Measurements from ENCODE around the gene DLG5.
A peak's percentile ranks its signal among the peaks of the same experiment; 100 is the strongest.

The DLG5 gene

GRCh38 chr10:77864151-77864851 lies 62.3 kb downstream of the DLG5 start:
- no peak overlapping the region for H3K27ac ChIP-seq
- TF ChIP-seq, protein P1, sequence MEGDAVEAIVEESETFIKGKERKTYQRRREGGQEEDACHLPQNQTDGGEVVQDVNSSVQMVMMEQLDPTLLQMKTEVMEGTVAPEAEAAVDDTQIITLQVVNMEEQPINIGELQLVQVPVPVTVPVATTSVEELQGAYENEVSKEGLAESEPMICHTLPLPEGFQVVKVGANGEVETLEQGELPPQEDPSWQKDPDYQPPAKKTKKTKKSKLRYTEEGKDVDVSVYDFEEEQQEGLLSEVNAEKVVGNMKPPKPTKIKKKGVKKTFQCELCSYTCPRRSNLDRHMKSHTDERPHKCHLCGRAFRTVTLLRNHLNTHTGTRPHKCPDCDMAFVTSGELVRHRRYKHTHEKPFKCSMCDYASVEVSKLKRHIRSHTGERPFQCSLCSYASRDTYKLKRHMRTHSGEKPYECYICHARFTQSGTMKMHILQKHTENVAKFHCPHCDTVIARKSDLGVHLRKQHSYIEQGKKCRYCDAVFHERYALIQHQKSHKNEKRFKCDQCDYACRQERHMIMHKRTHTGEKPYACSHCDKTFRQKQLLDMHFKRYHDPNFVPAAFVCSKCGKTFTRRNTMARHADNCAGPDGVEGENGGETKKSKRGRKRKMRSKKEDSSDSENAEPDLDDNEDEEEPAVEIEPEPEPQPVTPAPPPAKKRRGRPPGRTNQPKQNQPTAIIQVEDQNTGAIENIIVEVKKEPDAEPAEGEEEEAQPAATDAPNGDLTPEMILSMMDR (conservative IDR thresholded peaks at IDR 0.05): no peak
- TF ChIP-seq ZFX (IDR thresholded peaks at IDR 0.05): no peak

DNA sequence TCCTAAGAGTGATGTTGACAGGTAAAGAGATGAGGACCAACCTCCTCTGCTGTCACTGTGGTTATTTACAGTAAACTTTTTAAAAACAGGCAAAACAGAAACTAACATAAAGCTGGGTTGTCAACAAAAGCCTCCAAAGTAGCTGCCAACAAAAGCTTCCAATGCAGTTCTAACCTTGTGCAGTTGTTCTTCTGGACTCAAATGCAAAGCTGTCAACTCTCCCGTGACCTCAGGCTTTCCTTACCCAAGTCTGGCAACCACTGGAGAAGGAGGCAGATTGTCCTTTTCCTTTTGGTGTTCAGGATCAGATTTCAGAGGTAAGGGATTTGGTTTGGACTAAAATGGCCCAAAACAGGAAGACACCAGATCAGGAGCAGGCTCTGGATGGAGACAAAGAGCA lies 63.1 kb downstream of the DLG5 start:
- TF ChIP-seq, protein P1 (conservative IDR thresholded peaks at IDR 0.05): no peak
- TF ChIP-seq ZFX (IDR thresholded peaks at IDR 0.05): no peak
- no peak overlapping the region for H3K27ac ChIP-seq

DNA sequence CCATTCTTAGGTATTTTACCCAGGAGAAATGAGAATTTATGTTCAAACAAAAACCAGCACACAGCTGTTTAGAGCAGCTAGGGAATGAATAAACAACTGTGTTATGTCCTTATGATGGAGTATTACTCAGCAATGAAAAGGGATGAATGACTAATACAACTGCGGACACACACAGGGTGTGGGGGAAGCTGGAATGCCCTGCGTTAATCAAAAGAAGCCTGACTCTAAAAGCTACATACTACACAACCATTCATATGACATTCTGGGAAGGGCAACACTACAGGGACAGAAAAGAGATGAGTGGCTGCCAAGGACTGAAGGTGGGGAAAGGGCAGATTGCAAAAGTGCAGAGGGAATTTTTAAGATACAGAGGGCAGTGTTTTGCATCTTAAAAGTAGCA lies 64.0 kb downstream of the DLG5 start:
- no peak for TF ChIP-seq ZFX (IDR thresholded peaks at IDR 0.05)
- no peak overlapping the region for H3K27ac ChIP-seq

DNA sequence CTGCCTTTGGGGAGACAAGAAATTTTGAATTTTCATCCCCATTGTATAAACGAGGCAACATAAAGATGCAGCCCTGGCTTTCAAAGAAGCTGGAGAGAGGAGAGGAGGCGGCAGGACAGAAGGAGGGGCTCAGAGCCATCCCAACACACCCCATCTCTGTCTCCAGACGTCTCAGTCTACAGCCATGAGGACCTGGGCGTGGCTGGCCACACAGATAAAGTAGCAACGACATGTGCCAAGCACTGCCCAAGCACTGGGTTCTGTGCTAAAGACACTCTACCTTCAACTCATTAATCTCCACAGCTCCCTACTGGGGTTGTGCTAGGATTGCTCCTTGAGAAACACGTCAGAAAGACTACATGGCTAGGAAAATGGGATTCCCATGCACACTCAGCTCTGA lies 65.2 kb downstream of the DLG5 start:
- no peak for TF ChIP-seq ZFX (IDR thresholded peaks at IDR 0.05)
- TF ChIP-seq, protein P1 (conservative IDR thresholded peaks at IDR 0.05): no peak

DNA sequence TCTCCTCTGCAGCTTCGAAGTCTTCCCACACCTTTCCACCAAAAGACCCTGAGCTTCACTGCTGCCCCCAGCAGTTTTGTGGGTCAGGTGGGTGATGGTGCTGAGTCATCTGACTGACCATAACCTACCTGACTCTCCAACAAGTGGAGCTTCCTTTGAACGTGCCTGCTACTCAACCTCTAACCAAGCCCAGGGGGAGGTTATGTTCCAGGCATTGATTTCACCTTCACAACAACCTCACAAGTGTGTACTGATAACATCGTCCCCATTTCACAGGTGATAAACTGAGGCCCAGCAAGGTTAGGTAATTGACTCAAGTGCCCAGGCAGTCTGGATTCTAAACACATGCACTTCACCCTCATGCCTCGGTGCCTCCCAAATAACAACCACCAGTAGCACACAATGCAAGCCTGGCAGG lies 66.7 kb downstream of the DLG5 start:
- TF ChIP-seq, protein P1 (conservative IDR thresholded peaks at IDR 0.05): no peak
- TF ChIP-seq ZFX (IDR thresholded peaks at IDR 0.05): no peak
- peak overlapping the region; percentile 37 for H3K27ac ChIP-seq

More for the DNA sequence above, 65.2 kb downstream of the DLG5 start:
- no peak overlapping the region for H3K27ac ChIP-seq

GRCh38 chr10:77859200-77859864 lies 67.2 kb downstream of the DLG5 start:
- H3K27ac ChIP-seq: peak overlapping the region; percentile 37
- no peak for TF ChIP-seq ZFX (IDR thresholded peaks at IDR 0.05)
- TF ChIP-seq, protein P1 (conservative IDR thresholded peaks at IDR 0.05): no peak

GRCh38 chr10:77857272-77857671 lies 69.3 kb downstream of the DLG5 start:
- peak overlapping the region; percentile 46 for H3K27ac ChIP-seq
- TF ChIP-seq, protein P1 (conservative IDR thresholded peaks at IDR 0.05): no peak
- no peak for TF ChIP-seq ZFX (IDR thresholded peaks at IDR 0.05)
